IPS DF 19.7 (cell line): Measurements from ENCODE around the gene ENTPD7.
"Not testable (repeated sequence)": the region's sequence is repeated elsewhere in the genome, so short reads cannot be mapped to it uniquely, and the experiment has no call there.

ENCODE experiments used
- DNase-seq: peaks from one replicate; pipeline ENCODE4 v3.0.0-alpha.2; 2013; ENCODE audit warnings: low read depth, low spot score

Gene ENTPD7

GRCh38 chr10:99689461-99689860, 30.2 kb downstream of the ENTPD7 start:
- no peak for DNase-seq

- no peak for DNase-seq
Measured at GRCh38 chr10:99693933-99694583, 34.7 kb downstream of the ENTPD7 start.

- no peak for DNase-seq
Measured at GRCh38 chr10:99695761-99696160, 36.5 kb downstream of the ENTPD7 start.

- DNase-seq, result no peak
Measured at GRCh38 chr10:99698504-99699080, 39.3 kb downstream of the ENTPD7 start.

GRCh38 chr10:99700649-99701048, 41.3 kb downstream of the ENTPD7 start:
- no peak for DNase-seq

GRCh38 chr10:99708428-99709012, 49.2 kb downstream of the ENTPD7 start:
- no peak for DNase-seq

- no peak for DNase-seq
Measured at GRCh38 chr10:99709480-99710229, 50.3 kb downstream of the ENTPD7 start.

GRCh38 chr10:99711129-99711719, 51.9 kb downstream of the ENTPD7 start:
- DNase-seq, result no peak

GRCh38 chr10:99714446-99714845, 55.1 kb downstream of the ENTPD7 start:
- no peak for DNase-seq

GRCh38 chr10:99720387-99720786, 61.1 kb downstream of the ENTPD7 start:
- no peak for DNase-seq

GRCh38 chr10:99730026-99730425, 70.7 kb downstream of the ENTPD7 start:
- DNase-seq, result no peak

- DNase-seq, result no peak
Measured at GRCh38 chr10:99731306-99732032, 72.2 kb downstream of the ENTPD7 start.

- peak; percentile 93 for DNase-seq
Measured at GRCh38 chr10:99732033-99732842, 72.9 kb downstream of the ENTPD7 start, which contains the start of the genes COX15 and CUTC. Gene COX15, minus strand, starts transcription at chr10:99732127. Its CDS starts 78 bp downstream, at chr10:99732049. Gene CUTC, plus strand, starts transcription at chr10:99732234. Its CDS starts 115 bp downstream, at chr10:99732349.

GRCh38 chr10:99733366-99733765, 74.1 kb downstream of the ENTPD7 start:
- DNase-seq, result no peak

GRCh38 chr10:99734111-99734510, 74.8 kb downstream of the ENTPD7 start:
- not testable (repeated sequence) for DNase-seq

GRCh38 chr10:99740260-99740659, 81.0 kb downstream of the ENTPD7 start:
- no peak for DNase-seq

- no peak for DNase-seq
Measured at GRCh38 chr10:99740933-99741559, 81.7 kb downstream of the ENTPD7 start.

GRCh38 chr10:99742254-99742653, 82.9 kb downstream of the ENTPD7 start:
- no peak for DNase-seq

GRCh38 chr10:99742701-99743100, 83.4 kb downstream of the ENTPD7 start:
- DNase-seq, result no peak

- no peak for DNase-seq
Measured at GRCh38 chr10:99743841-99744240, 84.5 kb downstream of the ENTPD7 start.
